H9 (cell line): ENCODE data around the gene PDE3A. TPM values are rescaled to one million over a fixed set of nuclear protein-coding genes. Genes with fewer than 3 reads are reported as not detected.

Experiments
- DNase-seq: peaks from one replicate; pipeline ENCODE4 v3.0.0-alpha.2; 2017
- H2AFZ ChIP-seq: one replicate; pipeline ENCODE4 v1.6.1; 2013; ENCODE audit warnings: mild to moderate bottlenecking, low read length, control low read depth, moderate library complexity
- H2AK5ac ChIP-seq: 2 replicates; pipeline ENCODE4 v1.6.1; 2013; ENCODE audit warnings: low read length, control low read depth, mixed read lengths; ENCODE audit not compliant: insufficient read length
- H2BK120ac ChIP-seq: one replicate; pipeline ENCODE4 v1.6.1; 2013; ENCODE audit warnings: low read depth, mild to moderate bottlenecking, low read length, control low read depth, inconsistent platforms; ENCODE audit not compliant: poor library complexity, severe bottlenecking
- H2BK12ac ChIP-seq: 2 replicates; pipeline ENCODE4 v1.6.1; 2013; ENCODE audit warnings: low read length, control low read depth, mixed read lengths, low read depth; ENCODE audit not compliant: insufficient read length
- H2BK15ac ChIP-seq: 2 replicates; pipeline ENCODE4 v1.6.1; 2013; ENCODE audit warnings: low read depth, low read length, control low read depth
- H2BK20ac ChIP-seq: one replicate; pipeline ENCODE4 v1.6.1; 2013; ENCODE audit warnings: low read depth, mild to moderate bottlenecking, low read length, control low read depth, inconsistent platforms; ENCODE audit not compliant: poor library complexity, severe bottlenecking
- H2BK5ac ChIP-seq: 2 replicates; pipeline ENCODE4 v1.6.1; 2013; ENCODE audit warnings: low read length, control low read depth, mixed read lengths; ENCODE audit not compliant: insufficient read length
- H3K14ac ChIP-seq: 2 replicates; pipeline ENCODE4 v1.6.1; 2013; ENCODE audit warnings: low read length, control low read depth; ENCODE audit not compliant: insufficient read depth
- H3K18ac ChIP-seq: 2 replicates; pipeline ENCODE4 v1.6.1; 2013; ENCODE audit warnings: low read depth, mild to moderate bottlenecking, mixed read lengths, low read length, control low read depth; ENCODE audit not compliant: insufficient read length
- H3K23ac ChIP-seq: 2 replicates; pipeline ENCODE4 v1.6.1; 2013; ENCODE audit warnings: low read length, control low read depth, mixed read lengths, low read depth; ENCODE audit not compliant: insufficient read length
- H3K23me2 ChIP-seq: 2 replicates; pipeline ENCODE4 v1.6.1; 2013; ENCODE audit warnings: low read depth, mild to moderate bottlenecking, mixed read lengths, low read length, control low read depth; ENCODE audit not compliant: insufficient read length, poor library complexity, severe bottlenecking
- H3K27ac ChIP-seq: 2 replicates; pipeline ENCODE4 v1.5.1; 2013; ENCODE audit warnings: low read length, control low read depth, mixed read lengths, low read depth; ENCODE audit not compliant: insufficient read length
- H3K27me3 ChIP-seq: 2 replicates; pipeline ENCODE4 v1.6.1; 2013; ENCODE audit warnings: low read length, control low read depth, inconsistent platforms; ENCODE audit not compliant: insufficient read depth
- H3K4ac ChIP-seq: 2 replicates; pipeline ENCODE4 v1.6.1; 2013; ENCODE audit warnings: low read depth, mild to moderate bottlenecking, control low read depth, inconsistent platforms, low read length, moderate library complexity
- H3K4me1 ChIP-seq: 2 replicates; pipeline ENCODE4 v1.6.1; 2013; ENCODE audit warnings: low read length, control low read depth, inconsistent platforms; ENCODE audit not compliant: insufficient read depth
- H3K4me2 ChIP-seq: 2 replicates; pipeline ENCODE4 v1.6.1; 2013; ENCODE audit warnings: low read length, control low read depth, mixed read lengths; ENCODE audit not compliant: insufficient read length, insufficient read depth
- H3K56ac ChIP-seq: 2 replicates; pipeline ENCODE4 v1.6.1; 2013; ENCODE audit warnings: low read depth, mild to moderate bottlenecking, mixed read lengths, low read length, control low read depth; ENCODE audit not compliant: insufficient read length
- H3K79me1 ChIP-seq: 2 replicates; pipeline ENCODE4 v1.6.1; 2013; ENCODE audit warnings: low read depth, mild to moderate bottlenecking, moderate library complexity, low read length, control low read depth, inconsistent platforms; ENCODE audit not compliant: insufficient read depth, poor library complexity, severe bottlenecking
- H3K79me2 ChIP-seq: 2 replicates; pipeline ENCODE4 v1.6.1; 2013; ENCODE audit warnings: low read length, control low read depth, inconsistent platforms; ENCODE audit not compliant: insufficient read depth
- H3K9ac ChIP-seq: 2 replicates; pipeline ENCODE4 v1.6.1; 2013; ENCODE audit warnings: low read length, control low read depth, mixed read lengths; ENCODE audit not compliant: insufficient read length; ENCODE audit errors: extremely low read depth
- H3K9me3 ChIP-seq: one replicate; pipeline ENCODE4 v1.6.1; 2013; ENCODE audit warnings: low read depth, low read length, inconsistent platforms; ENCODE audit not compliant: control insufficient read depth
- H3T11ph ChIP-seq: one replicate; pipeline ENCODE4 v1.6.1; 2013; ENCODE audit warnings: mild to moderate bottlenecking, low read length, control low read depth, inconsistent platforms
- H4K20me1 ChIP-seq: one replicate; pipeline ENCODE4 v1.6.1; 2013; ENCODE audit not compliant: control insufficient read depth, insufficient read length, insufficient read depth
- H4K5ac ChIP-seq: 2 replicates; pipeline ENCODE4 v1.6.1; 2013; ENCODE audit warnings: low read depth, mild to moderate bottlenecking, mixed read lengths, low read length, control low read depth; ENCODE audit not compliant: insufficient read length
- H4K8ac ChIP-seq: replicated peaks from 2 replicates; pipeline ENCODE4 v1.6.1; 2013; ENCODE audit warnings: low read length, control low read depth, mixed read lengths, low read depth; ENCODE audit not compliant: insufficient read length
- H4K91ac ChIP-seq: 2 replicates; pipeline ENCODE4 v1.6.1; 2013; ENCODE audit warnings: low read depth, mild to moderate bottlenecking, moderate library complexity, mixed read lengths, low read length, control low read depth; ENCODE audit not compliant: insufficient read length
- H3K27ac Mint-ChIP-seq, 3 experiments: 2 replicates in 2 of 3; 3 replicates in 1 of 3; pipeline ENCODE4 v1.8.0; 2020 to 2021; ENCODE audit warnings: mixed read lengths in 3 of 3, mild to moderate bottlenecking in 1 of 3, moderate library complexity in 1 of 3
- H3K27me3 Mint-ChIP-seq: 2 replicates; pipeline ENCODE4 v1.8.0; 2021; ENCODE audit warnings: low read depth, mild to moderate bottlenecking, moderate library complexity, mixed read lengths
- H3K36me3 Mint-ChIP-seq, 3 experiments: 2 replicates in 2 of 3; 3 replicates in 1 of 3; pipeline ENCODE4 v1.8.0; 2020 to 2021; ENCODE audit warnings: low read depth in 3 of 3, mixed read lengths in 3 of 3; ENCODE audit not compliant: insufficient read depth in 1 of 3
- H3K4me1 Mint-ChIP-seq, 2 experiments: 2 replicates each; pipeline ENCODE4 v1.8.0; 2020; ENCODE audit warnings: mixed read lengths in 2 of 2
- H3K4me3 Mint-ChIP-seq, 2 experiments: 2 replicates in 1 of 2; 3 replicates in 1 of 2; pipeline ENCODE4 v1.8.0; 2020 to 2021; ENCODE audit warnings: mild to moderate bottlenecking in 2 of 2, mixed read lengths in 2 of 2, moderate library complexity in 1 of 2
- H3K9me3 Mint-ChIP-seq, 2 experiments: 2 replicates in 1 of 2; 3 replicates in 1 of 2; pipeline ENCODE4 v1.8.0; 2020; ENCODE audit warnings: mild to moderate bottlenecking in 2 of 2, mixed read lengths in 2 of 2, moderate library complexity in 1 of 2
- WGBS: extraction: QIAGEN DNeasy Blood & Tissue Kit; methylation state at CpG from one replicate; pipeline ENCODE4 v1.1.7; 2013; ENCODE audit warnings: missing lambda C conversion rate, low lambda C conversion rate, mixed read lengths; ENCODE audit not compliant: insufficient read length; ENCODE audit errors: extremely low coverage; 5-methylcytosine and 5-hydroxymethylcytosine counted together
- total RNA-seq: library from RNA; stranded (reverse); gene quantifications from 2 replicates; pipeline ENCODE4 v1.2.1, GENCODE V29; 2021
- TF ChIP-seq, protein P1 (sequence below): fragments of 200-600 bp; sonication (generic); conservative IDR thresholded peaks from 3 replicates; pipeline ENCODE4 v1.8.0; 2021; ENCODE audit warnings: antibody characterized with exemption, mild to moderate bottlenecking

The PDE3A gene
- total RNA-seq, 1 experiment from 2014 or later: 3.0 TPM

DNA sequence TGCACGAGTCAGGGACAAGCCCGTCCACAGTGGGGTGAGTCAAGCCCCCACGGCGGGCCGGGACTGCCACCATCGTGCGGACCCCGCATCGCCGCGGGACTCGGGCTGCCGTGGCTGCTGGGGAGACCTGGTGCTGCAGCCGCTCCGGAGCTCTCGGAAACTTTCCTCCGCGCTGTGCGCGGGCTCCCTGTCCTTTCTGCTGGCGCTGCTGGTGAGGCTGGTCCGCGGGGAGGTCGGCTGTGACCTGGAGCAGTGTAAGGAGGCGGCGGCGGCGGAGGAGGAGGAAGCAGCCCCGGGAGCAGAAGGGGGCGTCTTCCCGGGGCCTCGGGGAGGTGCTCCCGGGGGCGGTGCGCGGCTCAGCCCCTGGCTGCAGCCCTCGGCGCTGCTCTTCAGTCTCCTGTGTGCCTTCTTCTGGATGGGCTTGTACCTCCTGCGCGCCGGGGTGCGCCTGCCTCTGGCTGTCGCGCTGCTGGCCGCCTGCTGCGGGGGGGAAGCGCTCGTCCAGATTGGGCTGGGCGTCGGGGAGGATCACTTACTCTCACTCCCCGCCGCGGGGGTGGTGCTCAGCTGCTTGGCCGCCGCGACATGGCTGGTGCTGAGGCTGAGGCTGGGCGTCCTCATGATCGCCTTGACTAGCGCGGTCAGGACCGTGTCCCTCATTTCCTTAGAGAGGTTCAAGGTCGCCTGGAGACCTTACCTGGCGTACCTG, 1.1 kb downstream of the PDE3A start:
- H2AK5ac ChIP-seq: no peak overlapping the region
- H3T11ph ChIP-seq: no peak overlapping the region
- TF ChIP-seq, protein P1, sequence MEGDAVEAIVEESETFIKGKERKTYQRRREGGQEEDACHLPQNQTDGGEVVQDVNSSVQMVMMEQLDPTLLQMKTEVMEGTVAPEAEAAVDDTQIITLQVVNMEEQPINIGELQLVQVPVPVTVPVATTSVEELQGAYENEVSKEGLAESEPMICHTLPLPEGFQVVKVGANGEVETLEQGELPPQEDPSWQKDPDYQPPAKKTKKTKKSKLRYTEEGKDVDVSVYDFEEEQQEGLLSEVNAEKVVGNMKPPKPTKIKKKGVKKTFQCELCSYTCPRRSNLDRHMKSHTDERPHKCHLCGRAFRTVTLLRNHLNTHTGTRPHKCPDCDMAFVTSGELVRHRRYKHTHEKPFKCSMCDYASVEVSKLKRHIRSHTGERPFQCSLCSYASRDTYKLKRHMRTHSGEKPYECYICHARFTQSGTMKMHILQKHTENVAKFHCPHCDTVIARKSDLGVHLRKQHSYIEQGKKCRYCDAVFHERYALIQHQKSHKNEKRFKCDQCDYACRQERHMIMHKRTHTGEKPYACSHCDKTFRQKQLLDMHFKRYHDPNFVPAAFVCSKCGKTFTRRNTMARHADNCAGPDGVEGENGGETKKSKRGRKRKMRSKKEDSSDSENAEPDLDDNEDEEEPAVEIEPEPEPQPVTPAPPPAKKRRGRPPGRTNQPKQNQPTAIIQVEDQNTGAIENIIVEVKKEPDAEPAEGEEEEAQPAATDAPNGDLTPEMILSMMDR: peak; percentile 36; the same call in 2 of the 3 replicates
- H2BK5ac ChIP-seq: no peak overlapping the region
- H3K14ac ChIP-seq: no peak overlapping the region
- peak overlapping the region; percentile 53 for H3K4me2 ChIP-seq
- H2BK12ac ChIP-seq: no peak overlapping the region
- no peak overlapping the region for H4K91ac ChIP-seq
- H4K8ac ChIP-seq: no peak overlapping the region
- WGBS: no CpG with 5 or more reads among the region's 63 CpGs
- H3K4me3 Mint-ChIP-seq: peak overlapping the region; percentile 90 to 95
- no peak overlapping the region for H3K9ac ChIP-seq
- H3K36me3 Mint-ChIP-seq: no peaks in the 10 kb centered on the region; a peak in 2 of 7 replicates
- no peaks in the 10 kb centered on the region for H3K79me2 ChIP-seq
- no peak overlapping the region for H2BK120ac ChIP-seq
- no peak overlapping the region for H3K4ac ChIP-seq
- peaks cover 17 to 28% of the 10 kb centered on the region in 2 experiments for H3K4me1 Mint-ChIP-seq
- H3K27me3 Mint-ChIP-seq: peaks cover 31% of the 10 kb centered on the region
- H4K20me1 ChIP-seq: no peaks in the 10 kb centered on the region
- H2BK15ac ChIP-seq: no peak overlapping the region
- H2BK20ac ChIP-seq: no peak overlapping the region
- no peak overlapping the region for H3K23ac ChIP-seq
- H3K27ac Mint-ChIP-seq: peak overlapping the region in 1 of 3 experiments; percentile 68; a peak in 1 of 7 replicates
- peaks cover 21% of the 10 kb centered on the region for H3K23me2 ChIP-seq
- H4K5ac ChIP-seq: no peak overlapping the region
- no peak overlapping the region for H2AFZ ChIP-seq
- no peaks in the 10 kb centered on the region for H3K9me3 Mint-ChIP-seq
- no peaks in the 10 kb centered on the region; the same call in 1 of the 2 replicates for H3K4me1 ChIP-seq
- no peaks in the 10 kb centered on the region for H3K79me1 ChIP-seq
- peaks cover 2% of the 10 kb centered on the region; the same call in 1 of the 2 replicates for H3K27me3 ChIP-seq
- peak; percentile 75 for DNase-seq
- H3K56ac ChIP-seq: no peak overlapping the region
- H3K27ac ChIP-seq: no peak overlapping the region
- no peaks in the 10 kb centered on the region for H3K9me3 ChIP-seq
- H3K18ac ChIP-seq: no peak overlapping the region
